Left lung (tissue), 10 donors: Measurements from ENCODE around the gene TBC1D14. TPM values are rescaled to one million over a fixed set of nuclear protein-coding genes. Genes with fewer than 3 reads are reported as not detected.

Experiments
- ATAC-seq: fragments of 200-7000 bp; cut with Tn5 transposase; one replicate; pipeline ENCODE4 v1.9.1; 2020; ENCODE audit warnings: moderate library complexity
- DNase-seq, 4 donors: peaks; one replicate each; pipeline ENCODE4 v3.0.0-alpha.2; 2013 to 2020
- H3K27ac ChIP-seq, 2 donors: fragments of 200-600 bp; sonication (generic) in 1 of 2; one replicate each; pipeline versions ENCODE4 v1.5.0 to v1.8.0; 2020 to 2021
- H3K27me3 ChIP-seq, 2 donors: fragments of 200-600 bp; sonication (generic) in 1 of 2; one replicate each; pipeline versions ENCODE4 v1.5.0 to v1.8.0; 2020 to 2021
- H3K36me3 ChIP-seq, 2 donors: fragments of 200-600 bp; sonication (generic) in 1 of 2; one replicate each; pipeline versions ENCODE4 v1.5.0 to v1.8.0; 2020 to 2021
- H3K4me1 ChIP-seq, 2 donors: fragments of 200-600 bp; one replicate each; pipeline ENCODE4 v1.8.0; 2021
- H3K4me3 ChIP-seq, 2 donors: fragments of 200-600 bp; sonication (generic) in 1 of 2; one replicate each; pipeline versions ENCODE4 v1.5.0 to v1.8.0; 2020 to 2021; ENCODE audit warnings: mild to moderate bottlenecking in 1 of 2
- H3K9me3 ChIP-seq, 2 donors: fragments of 200-600 bp; sonication (generic) in 1 of 2; one replicate each; pipeline versions ENCODE4 v1.5.0 to v1.8.0; 2020 to 2021
- CTCF ChIP-seq, 2 donors: fragments of 200-600 bp; sonication (generic) in 1 of 2; IDR thresholded peaks; one replicate each; pipeline versions ENCODE4 v1.5.0 to v1.8.0; 2021; ENCODE audit warnings: antibody characterized with exemption in 2 of 2
- intact Hi-C, 2 donors: fragments of 100-400 bp; cut with DNase I; formaldehyde crosslinking; loops; one replicate each; pipeline versions ENCODE4 v1.11.2 to v1.14.2; 2022
- polyA plus RNA-seq, 6 donors: library from polyadenylated mRNA; unstranded; fragments of 120-200 nt; gene quantifications; one replicate each; pipeline ENCODE4 v1.2.1, GENCODE V29; 2013; ENCODE audit not compliant: insufficient read length in 6 of 6
- total RNA-seq, 2 donors: library from RNA; stranded (reverse); fragmentation: NEBNext Ultra II Directional; extraction: Animal tissue kit (Norgen Biotek cat#: 25700); gene quantifications; one replicate each; pipeline ENCODE4 v1.2.1, GENCODE V29; 2021
- donor health status: DM: no; HTN: yes; CAD: no.
- donor health status: DM: no; HTN: no; CAD: no.

TBC1D14 gene
- total and polyA plus RNA-seq, 8 donors: 39.2 to 73.4 (median 45.1) TPM

DNA sequence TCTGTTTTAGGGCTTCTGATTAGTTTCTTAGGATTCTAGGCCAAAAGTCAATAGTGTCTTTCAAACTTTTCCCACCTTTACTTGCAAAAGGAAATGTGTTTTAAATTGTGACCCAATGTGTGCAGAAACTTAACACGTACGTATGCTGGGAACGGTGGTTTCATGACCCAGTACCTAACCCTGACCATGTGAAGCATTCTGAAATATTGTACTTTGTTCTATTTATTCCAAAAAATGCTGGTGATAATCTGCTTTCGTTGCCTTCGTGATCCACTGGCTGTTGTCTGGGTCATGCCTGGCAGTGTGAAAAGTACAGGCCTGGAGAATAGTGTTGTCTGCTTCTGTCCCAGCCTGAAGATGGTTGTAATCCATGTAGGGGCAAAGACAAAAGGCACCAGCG is 106.9 kb downstream of the TBC1D14 start:
- no peak overlapping the region for H3K27ac ChIP-seq
- no peaks in the 10 kb centered on the region for H3K4me1 ChIP-seq
- no peaks in the 10 kb centered on the region for H3K27me3 ChIP-seq
- DNase-seq (no peak), ATAC-seq (no peak)
- TF ChIP-seq CTCF (IDR thresholded peaks at IDR 0.05): no peak
- intact Hi-C loops: no loop called here
- no peak overlapping the region for H3K4me3 ChIP-seq
- H3K36me3 ChIP-seq: peaks cover 0 to 95% of the 10 kb centered on the region in 2 donors
- no peaks in the 10 kb centered on the region for H3K9me3 ChIP-seq

DNA sequence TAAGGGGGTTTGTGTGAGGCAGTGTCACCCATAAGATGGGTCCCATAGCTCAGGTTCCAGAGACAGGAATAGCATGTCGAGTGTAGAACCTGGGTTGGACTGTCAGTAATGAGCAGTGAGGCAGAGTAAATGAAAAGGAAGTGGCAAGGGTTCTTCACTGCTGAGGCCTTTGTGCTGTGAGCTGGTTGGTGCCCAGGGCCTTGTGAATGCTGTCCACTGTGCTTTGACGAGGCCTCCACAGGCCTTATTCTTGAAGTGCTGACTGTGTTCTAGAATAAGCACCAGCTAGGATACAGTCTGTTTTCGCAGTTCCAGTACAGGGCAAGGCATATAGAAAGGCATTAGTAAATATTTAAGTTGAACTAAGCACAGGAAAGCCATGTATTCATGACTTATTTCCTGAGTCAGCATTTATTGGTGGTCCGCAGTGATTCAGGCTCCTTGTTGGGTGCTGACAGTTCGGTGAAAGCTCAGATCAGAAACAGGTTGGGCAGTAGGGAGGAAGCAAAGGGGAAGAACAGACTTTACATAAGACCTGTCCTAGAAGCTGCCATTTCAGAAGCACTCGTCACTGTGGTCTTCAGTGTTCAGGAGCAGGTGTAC is 107.9 kb downstream of the TBC1D14 start:
- Histone ChIP-seq H3K4me1 (no peaks in the 10 kb centered on the region), H3K27ac (no peak overlapping the region), H3K9me3 (no peaks in the 10 kb centered on the region), H3K4me3 (no peak overlapping the region), H3K36me3 (peaks cover 0 to 95% of the 10 kb centered on the region in 2 donors), H3K27me3 (no peaks in the 10 kb centered on the region)
- DNase-seq (no peak), ATAC-seq (no peak)
- intact Hi-C loops: no loop called here
- TF ChIP-seq CTCF (IDR thresholded peaks at IDR 0.05): no peak

DNA sequence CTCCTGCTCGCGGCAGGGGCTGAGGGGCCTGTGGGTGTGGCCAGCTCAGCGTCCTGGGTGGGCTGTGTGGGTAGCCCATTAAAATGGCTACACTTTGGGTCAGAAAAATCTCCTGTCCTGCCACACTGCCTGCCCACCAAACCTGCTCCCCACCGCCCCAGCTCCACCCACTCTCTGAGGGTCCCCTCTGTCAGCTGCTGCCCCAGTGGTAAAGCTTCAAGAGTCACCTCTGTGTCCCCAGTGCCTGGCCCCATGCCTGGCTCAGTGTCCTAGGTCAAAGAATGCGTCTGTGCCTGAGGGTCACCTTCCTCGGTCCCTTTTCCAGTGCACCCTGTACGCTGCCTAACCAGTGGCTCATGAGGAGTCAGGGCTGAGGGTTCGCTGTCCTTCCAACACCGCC is 108.7 kb downstream of the TBC1D14 start:
- ATAC-seq: no peak
- no peaks in the 10 kb centered on the region for H3K9me3 ChIP-seq
- H3K4me3 ChIP-seq: no peak overlapping the region
- no peaks in the 10 kb centered on the region for H3K4me1 ChIP-seq
- DNase-seq: no peak
- peaks cover 0 to 95% of the 10 kb centered on the region in 2 donors for H3K36me3 ChIP-seq
- intact Hi-C loops: no loop called here
- H3K27me3 ChIP-seq: no peaks in the 10 kb centered on the region
- H3K27ac ChIP-seq: no peak overlapping the region
- no peak for TF ChIP-seq CTCF (IDR thresholded peaks at IDR 0.05)

GRCh38 chr4:7019367-7019766 is 109.7 kb downstream of the TBC1D14 start:
- no peaks in the 10 kb centered on the region for H3K9me3 ChIP-seq
- H3K36me3 ChIP-seq: peaks cover 0 to 95% of the 10 kb centered on the region in 2 donors
- H3K27ac ChIP-seq: no peak overlapping the region
- ATAC-seq (peak; percentile 77), DNase-seq (no peak)
- H3K4me1 ChIP-seq: no peaks in the 10 kb centered on the region
- H3K4me3 ChIP-seq: no peak overlapping the region
- TF ChIP-seq CTCF (IDR thresholded peaks at IDR 0.05): no peak
- intact Hi-C loops: no loop called here
- no peaks in the 10 kb centered on the region for H3K27me3 ChIP-seq

- ATAC-seq: no peak
- no peak for DNase-seq
- no peak for TF ChIP-seq CTCF (IDR thresholded peaks at IDR 0.05)
- Histone ChIP-seq H3K36me3 (peaks cover 0 to 95% of the 10 kb centered on the region in 2 donors), H3K4me1 (no peaks in the 10 kb centered on the region), H3K4me3 (no peak overlapping the region), H3K27ac (no peak overlapping the region), H3K9me3 (no peaks in the 10 kb centered on the region), H3K27me3 (no peaks in the 10 kb centered on the region)
- intact Hi-C loops: no loop called here
Observed at GRCh38 chr4:7020290-7020689, 110.7 kb downstream of the TBC1D14 start.
